ENCODE data around the gene RBM20.
"Not testable (repeated sequence)": the region's sequence is repeated elsewhere in the genome, so short reads cannot be mapped to it uniquely, and the experiment has no call there.

RBM20 gene

GRCh38 chr10:110625951-110626855 is 17.9 kb upstream of the RBM20 start:
- DNase-seq: no peak

GRCh38 chr10:110628161-110628560 is 16.0 kb upstream of the RBM20 start:
- no peak for DNase-seq

- no peak for DNase-seq
Observed at GRCh38 chr10:110629680-110630191, 14.4 kb upstream of the RBM20 start.

GRCh38 chr10:110631934-110632333 is 12.2 kb upstream of the RBM20 start:
- no peak for DNase-seq

GRCh38 chr10:110632591-110633215 is 11.4 kb upstream of the RBM20 start:
- no peak for DNase-seq

- DNase-seq: no peak
Observed at GRCh38 chr10:110634527-110635209, 9.5 kb upstream of the RBM20 start.

- DNase-seq: no peak
Observed at GRCh38 chr10:110636572-110636931, 7.6 kb upstream of the RBM20 start.

GRCh38 chr10:110636932-110637557 is 7.1 kb upstream of the RBM20 start:
- DNase-seq: no peak

- DNase-seq: no peak
Observed at GRCh38 chr10:110637558-110638053, 6.5 kb upstream of the RBM20 start.

- no peak for DNase-seq
Observed at GRCh38 chr10:110638319-110638718, 5.8 kb upstream of the RBM20 start.

GRCh38 chr10:110639046-110639445 is 5.1 kb upstream of the RBM20 start:
- DNase-seq: not testable (repeated sequence)

GRCh38 chr10:110639858-110640257 is 4.3 kb upstream of the RBM20 start:
- DNase-seq: not testable (repeated sequence)

- no peak for DNase-seq
Observed at GRCh38 chr10:110641256-110641655, 2.9 kb upstream of the RBM20 start.

GRCh38 chr10:110642204-110643034 is 1.7 kb upstream of the RBM20 start:
- no peak for DNase-seq

GRCh38 chr10:110643035-110643652 is 992 bp upstream of the RBM20 start:
- no peak for DNase-seq

- DNase-seq: no peak
Observed at GRCh38 chr10:110644598-110645462, 694 bp downstream of the RBM20 start.

GRCh38 chr10:110646417-110647135 is 2.4 kb downstream of the RBM20 start:
- no peak for DNase-seq

- no peak for DNase-seq
Observed at GRCh38 chr10:110647136-110647430, 2.9 kb downstream of the RBM20 start.

- no peak for DNase-seq
Observed at GRCh38 chr10:110648692-110649346, 4.7 kb downstream of the RBM20 start.

Measured in cortex of kidney (tissue), 1 donor.